Rectal smooth muscle tissue (tissue), 1 donor: ENCODE measurements around the gene PCDHGC4.

Experiments used
- H3K27ac ChIP-seq: one replicate; pipeline ENCODE4 v1.7.0; 2013; ENCODE audit warnings: low read depth, low read length, inconsistent platforms
- H3K27me3 ChIP-seq: one replicate; pipeline ENCODE4 v1.7.0; 2013; ENCODE audit warnings: low read length; ENCODE audit not compliant: control insufficient read depth, insufficient read depth
- H3K36me3 ChIP-seq: one replicate; pipeline ENCODE4 v1.7.0; 2013; ENCODE audit warnings: low read length; ENCODE audit not compliant: control insufficient read depth, insufficient read depth
- H3K4me1 ChIP-seq: one replicate; pipeline ENCODE4 v1.7.0; 2013; ENCODE audit warnings: low read length; ENCODE audit not compliant: control insufficient read depth, insufficient read depth
- H3K4me3 ChIP-seq: one replicate; pipeline ENCODE4 v1.7.0; 2013; ENCODE audit warnings: low read length
- H3K9ac ChIP-seq: one replicate; pipeline ENCODE4 v1.7.0; 2013; ENCODE audit warnings: low read length

The PCDHGC4 gene

DNA sequence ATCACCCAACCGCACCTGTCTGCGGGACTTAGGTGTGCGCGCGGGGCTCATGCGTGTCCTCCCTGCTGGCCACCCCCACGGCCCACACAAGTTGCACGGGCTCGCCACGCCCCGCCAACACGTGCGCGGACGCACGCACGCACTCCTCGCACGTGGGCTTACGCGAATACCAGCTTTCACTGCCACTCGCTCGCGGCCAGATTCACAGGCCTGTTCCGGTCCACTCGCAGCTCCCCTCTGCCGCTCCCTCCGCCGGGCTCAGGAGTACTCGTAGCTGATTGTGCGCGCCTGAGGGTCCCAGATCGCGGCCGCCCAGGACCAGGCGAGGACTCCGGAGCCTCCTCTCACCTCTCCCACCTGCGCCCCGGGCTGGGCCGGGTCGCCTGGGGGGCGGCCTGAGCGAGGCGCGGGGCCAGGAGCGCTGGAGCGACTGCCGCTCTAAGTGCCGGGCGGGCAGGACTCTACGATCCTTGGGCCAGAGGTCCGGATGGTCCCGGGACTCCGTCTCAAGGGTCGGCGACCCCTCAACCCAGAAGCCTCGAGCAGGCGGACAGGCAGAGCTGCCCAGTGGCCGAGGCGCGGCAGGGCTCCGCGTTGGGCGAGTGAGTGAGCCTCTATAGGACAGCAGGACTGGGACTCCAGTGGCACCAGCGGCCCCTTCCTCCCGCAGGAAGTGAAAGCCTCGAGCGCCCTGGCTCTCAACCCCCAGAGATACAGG is 7.5 kb downstream of the PCDHGC4 start:
- peaks cover 7% of the 10 kb centered on the region for H3K36me3 ChIP-seq
- no peak overlapping the region for H3K4me3 ChIP-seq
- no peak overlapping the region for H3K27ac ChIP-seq
- H3K9ac ChIP-seq = no peak overlapping the region
- no peaks in the 10 kb centered on the region for H3K27me3 ChIP-seq
- peaks cover 4% of the 10 kb centered on the region for H3K4me1 ChIP-seq

- no peak overlapping the region for H3K4me3 ChIP-seq
- H3K9ac ChIP-seq = no peak overlapping the region
- H3K36me3 ChIP-seq = peaks cover 10% of the 10 kb centered on the region
- peaks cover 4% of the 10 kb centered on the region for H3K4me1 ChIP-seq
- H3K27ac ChIP-seq = no peak overlapping the region
- H3K27me3 ChIP-seq = no peaks in the 10 kb centered on the region
These were observed 8.9 kb downstream of the PCDHGC4 start for GRCh38 chr5:141493500-141494422.

- Histone ChIP-seq H3K4me3 (no peak overlapping the region), H3K4me1 (no peaks in the 10 kb centered on the region), H3K9ac (no peak overlapping the region), H3K27me3 (no peaks in the 10 kb centered on the region), H3K27ac (no peak overlapping the region), H3K36me3 (peaks cover 10% of the 10 kb centered on the region)
These were observed 10.1 kb downstream of the PCDHGC4 start for GRCh38 chr5:141494761-141495452.

- Histone ChIP-seq H3K9ac (no peak overlapping the region), H3K4me3 (no peak overlapping the region), H3K27ac (no peak overlapping the region)
These were observed 10.6 kb downstream of the PCDHGC4 start for GRCh38 chr5:141495453-141495811.

GRCh38 chr5:141496038-141496437 is 11.2 kb downstream of the PCDHGC4 start:
- no peaks in the 10 kb centered on the region for H3K27me3 ChIP-seq
- no peak overlapping the region for H3K4me3 ChIP-seq
- peaks cover 8% of the 10 kb centered on the region for H3K36me3 ChIP-seq
- no peaks in the 10 kb centered on the region for H3K4me1 ChIP-seq
- H3K27ac ChIP-seq = no peak overlapping the region
- H3K9ac ChIP-seq = no peak overlapping the region

More at GRCh38 chr5:141495453-141495811, 10.6 kb downstream of the PCDHGC4 start:
- H3K4me1 ChIP-seq = no peaks in the 10 kb centered on the region
- H3K36me3 ChIP-seq = peaks cover 10% of the 10 kb centered on the region
- no peaks in the 10 kb centered on the region for H3K27me3 ChIP-seq

DNA sequence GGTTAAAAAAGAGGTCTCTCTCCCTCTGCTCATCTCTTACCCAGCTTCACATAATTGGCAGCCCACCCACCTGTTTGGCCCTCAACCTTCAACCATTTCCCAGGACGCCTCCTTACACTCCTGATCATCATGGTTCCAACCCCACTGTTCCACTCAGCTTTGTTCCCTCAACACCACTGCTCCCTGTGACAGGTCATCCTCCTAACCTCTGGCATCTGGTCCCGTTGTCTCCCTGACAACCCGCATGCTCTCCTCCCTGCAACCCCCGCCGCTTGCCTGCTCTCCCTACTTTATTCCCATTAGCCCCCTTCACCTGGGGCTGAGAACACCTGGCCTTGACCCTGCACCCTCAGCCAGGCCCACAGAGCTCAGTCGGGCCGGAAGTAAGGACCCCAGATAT is 16.9 kb downstream of the PCDHGC4 start:
- Histone ChIP-seq H3K4me3 (no peak overlapping the region), H3K4me1 (peaks cover 2% of the 10 kb centered on the region), H3K9ac (no peak overlapping the region), H3K36me3 (peaks cover 7% of the 10 kb centered on the region), H3K27me3 (no peaks in the 10 kb centered on the region), H3K27ac (no peak overlapping the region)

DNA sequence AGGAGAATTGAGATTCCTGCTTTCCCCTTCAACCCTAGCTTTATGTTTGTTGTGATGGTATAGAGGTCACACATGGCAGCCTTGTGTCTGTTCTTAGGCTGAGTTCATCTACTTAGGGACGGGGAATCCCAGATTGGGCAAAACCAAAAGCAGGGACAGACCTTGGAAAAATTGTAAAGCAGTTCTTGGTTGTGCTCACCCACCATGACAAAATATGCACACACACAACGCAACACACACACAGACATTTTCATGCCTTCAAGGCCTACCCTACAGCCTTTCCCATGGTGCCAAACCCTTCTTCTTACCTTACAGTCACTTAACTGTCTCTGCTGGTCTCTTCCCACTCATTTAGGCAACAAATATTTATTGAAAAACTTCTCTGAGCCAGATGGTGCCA is 18.9 kb downstream of the PCDHGC4 start:
- no peaks in the 10 kb centered on the region for H3K27me3 ChIP-seq
- peaks cover 17% of the 10 kb centered on the region for H3K4me1 ChIP-seq
- H3K36me3 ChIP-seq = peaks cover 2% of the 10 kb centered on the region
- no peak overlapping the region for H3K27ac ChIP-seq
- H3K4me3 ChIP-seq = no peak overlapping the region
- no peak overlapping the region for H3K9ac ChIP-seq

GRCh38 chr5:141504216-141504615 is 19.4 kb downstream of the PCDHGC4 start:
- H3K27me3 ChIP-seq = no peaks in the 10 kb centered on the region
- no peak overlapping the region for H3K9ac ChIP-seq
- H3K4me3 ChIP-seq = no peak overlapping the region
- H3K27ac ChIP-seq = no peak overlapping the region
- peaks cover 17% of the 10 kb centered on the region for H3K4me1 ChIP-seq
- H3K36me3 ChIP-seq = peaks cover 2% of the 10 kb centered on the region

DNA sequence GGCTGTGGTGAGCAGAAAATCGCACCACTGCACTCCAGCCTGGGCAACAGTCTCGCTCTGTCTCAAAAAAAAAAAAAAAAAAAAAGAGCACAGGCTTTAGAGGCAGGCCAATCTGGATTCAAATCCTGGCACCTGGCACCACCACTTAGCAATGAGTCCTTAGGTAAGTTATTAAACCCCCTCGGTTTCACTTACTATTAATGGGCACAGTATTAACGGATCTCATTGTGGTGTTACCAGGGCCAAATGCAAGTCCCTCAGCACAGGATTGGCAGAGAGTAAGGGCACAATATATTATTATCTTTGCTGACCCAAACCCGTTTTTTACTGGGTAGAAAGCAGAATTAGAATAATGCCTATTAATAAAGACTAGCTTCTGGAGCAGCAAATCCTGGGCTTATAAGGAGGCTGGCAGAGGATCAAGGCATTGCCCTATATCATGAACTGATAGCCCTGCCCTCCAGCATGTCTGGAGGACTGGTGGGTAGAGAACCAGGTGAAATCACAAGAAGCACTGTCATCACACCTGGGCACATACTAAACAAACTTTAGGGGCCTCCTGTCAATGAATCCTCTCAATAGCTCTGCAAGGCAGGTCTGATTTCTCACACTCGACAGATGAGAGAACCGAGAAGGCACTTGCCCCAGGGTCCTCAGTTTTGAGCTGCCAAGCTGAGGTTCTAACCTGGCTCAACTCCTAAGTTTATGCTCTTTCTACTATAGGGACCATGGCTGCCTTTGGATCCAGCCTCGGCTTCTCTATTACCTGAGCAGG is 21.7 kb downstream of the PCDHGC4 start:
- no peaks in the 10 kb centered on the region for H3K27me3 ChIP-seq
- peaks cover 8% of the 10 kb centered on the region for H3K36me3 ChIP-seq
- H3K9ac ChIP-seq = no peak overlapping the region
- H3K4me1 ChIP-seq = peaks cover 17% of the 10 kb centered on the region
- peak overlapping the region; percentile 83 for H3K27ac ChIP-seq
- no peak overlapping the region for H3K4me3 ChIP-seq

DNA sequence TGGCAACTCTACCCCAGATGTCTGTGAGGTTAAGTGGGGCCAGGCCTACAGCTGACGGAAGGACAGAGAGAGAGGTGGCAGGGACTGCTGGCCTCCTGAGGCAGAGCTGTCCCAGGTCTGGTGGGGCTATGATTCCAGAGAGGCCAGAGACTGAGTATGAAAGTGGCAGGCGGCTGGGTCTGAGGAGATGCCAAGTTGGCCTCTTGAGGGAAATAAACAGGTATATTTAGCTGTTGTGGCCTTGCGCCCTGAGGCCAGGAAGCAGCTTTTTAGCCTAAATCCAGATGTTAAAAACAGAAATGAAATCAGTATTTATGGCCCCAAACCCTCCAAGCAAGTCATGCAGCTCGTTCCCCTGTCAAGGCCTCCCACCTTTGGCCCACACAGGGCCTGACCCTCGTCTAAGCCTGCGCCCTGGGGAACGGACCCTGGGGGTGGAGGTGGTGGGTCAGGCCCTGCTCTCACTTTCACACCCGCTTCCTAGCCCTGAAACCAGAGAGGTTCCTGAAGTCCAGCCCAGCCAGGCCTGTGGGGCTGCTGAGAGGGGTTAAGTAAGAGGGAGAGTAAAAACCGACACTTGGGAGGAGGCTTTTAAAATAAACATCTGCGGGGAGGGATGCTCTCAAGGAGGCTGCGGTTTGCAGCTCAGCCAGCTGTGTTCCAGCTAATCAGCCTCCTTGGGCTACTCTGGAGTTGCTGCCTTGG is 22.7 kb downstream of the PCDHGC4 start:
- no peak overlapping the region for H3K4me3 ChIP-seq
- peak overlapping the region; percentile 83 for H3K27ac ChIP-seq
- H3K4me1 ChIP-seq = peaks cover 17% of the 10 kb centered on the region
- H3K9ac ChIP-seq = no peak overlapping the region
- peaks cover 9% of the 10 kb centered on the region for H3K36me3 ChIP-seq
- H3K27me3 ChIP-seq = no peaks in the 10 kb centered on the region

DNA sequence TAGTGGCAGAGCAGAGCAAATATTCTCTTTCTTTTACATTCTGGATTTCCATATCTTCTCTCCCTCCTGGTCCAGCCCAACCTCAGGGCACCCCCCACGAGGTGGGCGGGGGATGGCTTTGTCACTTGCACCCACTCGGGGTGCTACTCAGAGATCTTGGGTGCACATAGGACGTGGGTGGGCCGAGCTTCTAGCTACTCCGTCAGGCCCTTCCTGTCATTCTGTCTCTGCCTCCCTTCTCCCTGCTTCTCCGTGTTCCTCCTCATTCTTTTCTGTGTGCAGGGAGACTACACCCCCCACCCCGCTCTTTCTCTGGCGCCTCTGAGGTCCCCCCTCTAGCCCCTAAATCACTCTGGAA is 23.6 kb downstream of the PCDHGC4 start:
- peaks cover 17% of the 10 kb centered on the region for H3K4me1 ChIP-seq
- H3K36me3 ChIP-seq = peaks cover 9% of the 10 kb centered on the region
- peak overlapping the region; percentile 45 for H3K4me3 ChIP-seq
- H3K9ac ChIP-seq = no peak overlapping the region
- H3K27me3 ChIP-seq = no peaks in the 10 kb centered on the region
- peak overlapping the region; percentile 83 for H3K27ac ChIP-seq
